H1 (cell line): ENCODE measurements around the gene KRT72. TPM values are rescaled to one million over a fixed set of nuclear protein-coding genes. Genes with fewer than 3 reads are reported as not detected.

Source experiments
- CTCF ChIA-PET: fragments of 300-600 bp; sonication (Branson Sonifier 250); formaldehyde crosslinking; loops from one replicate; lab custom pipeline; 2021; ENCODE audit not compliant: partially characterized antibody; lab: Charles Lee
- POLR2A ChIA-PET: fragments of 300-600 bp; sonication (Branson Sonifier 250); formaldehyde crosslinking; loops from one replicate; lab custom pipeline; 2021; ENCODE audit warnings: inconsistent platforms; ENCODE audit not compliant: partially characterized antibody; lab: Charles Lee
- DNase-seq, 2 experiments: peaks; one replicate each; pipeline versions ENCODE4 v3.0.0 to v3.0.0-alpha.2; 2010 to 2022; ENCODE audit warnings: low spot score in 2 of 2, low read depth in 1 of 2, mixed read lengths in 1 of 2
- FAIRE-seq: peaks from 2 replicates; lab custom pipeline; 2011; peaks lifted over from hg19 to GRCh38; lab: Jason Lieb, UNC
- H2AFZ ChIP-seq: 2 replicates; pipeline ENCODE4 v1.8.1; 2012; ENCODE audit warnings: low read length, inconsistent platforms
- H2AK5ac ChIP-seq: 2 replicates; pipeline ENCODE4 v1.6.1; 2013; ENCODE audit warnings: low read depth, low read length
- H2BK120ac ChIP-seq: replicated peaks from 2 replicates; pipeline ENCODE3; 2013; ENCODE audit warnings: low read depth, low read length, inconsistent platforms
- H2BK12ac ChIP-seq: 2 replicates; pipeline ENCODE4 v1.6.1; 2013; ENCODE audit warnings: low read depth, low read length
- H2BK15ac ChIP-seq: 2 replicates; pipeline ENCODE4 v1.6.1; 2013; ENCODE audit warnings: low read length
- H2BK20ac ChIP-seq: 2 replicates; pipeline ENCODE4 v1.6.1; 2013; ENCODE audit warnings: low read length
- H2BK5ac ChIP-seq: 2 replicates; pipeline ENCODE4 v1.6.1; 2013; ENCODE audit warnings: low read depth, low read length
- H3K14ac ChIP-seq: 2 replicates; pipeline ENCODE4 v1.6.1; 2013; ENCODE audit warnings: inconsistent platforms; ENCODE audit not compliant: insufficient read length
- H3K18ac ChIP-seq: 2 replicates; pipeline ENCODE4 v1.6.1; 2013; ENCODE audit warnings: low read length; ENCODE audit errors: extremely low read depth
- H3K23ac ChIP-seq: 2 replicates; pipeline ENCODE4 v1.6.1; 2013; ENCODE audit warnings: inconsistent platforms; ENCODE audit not compliant: insufficient read length
- H3K23me2 ChIP-seq: 2 replicates; pipeline ENCODE4 v1.6.1; 2013; ENCODE audit warnings: low read depth, low read length
- H3K27ac ChIP-seq: 2 replicates; pipeline ENCODE4 v1.6.1; 2011; ENCODE audit warnings: low read depth, low read length, inconsistent platforms
- H3K27me3 ChIP-seq, 4 experiments: replicated peaks in 1 of 4; 1 replicate in 1 of 4; 2 replicates in 3 of 4; pipeline versions ENCODE4 v1.6.1 to v1.8.1; 2011 to 2013; ENCODE audit warnings: low read length in 3 of 4, mild to moderate bottlenecking in 3 of 4, inconsistent platforms in 2 of 4, mixed read lengths in 2 of 4, moderate library complexity in 1 of 4; ENCODE audit not compliant: control insufficient read depth in 3 of 4, insufficient read depth in 3 of 4; ENCODE audit errors: extremely low read depth in 1 of 4
- H3K36me3 ChIP-seq, 4 experiments: 2 replicates each; pipeline versions ENCODE4 v1.6.1 to v1.8.1; 2011 to 2013; ENCODE audit warnings: mild to moderate bottlenecking in 4 of 4, low read length in 3 of 4, moderate library complexity in 2 of 4, control low read depth in 1 of 4, inconsistent platforms in 1 of 4; ENCODE audit not compliant: insufficient read depth in 4 of 4, control insufficient read depth in 2 of 4
- H3K4ac ChIP-seq: replicated peaks from 2 replicates; pipeline ENCODE3; 2013; ENCODE audit warnings: low read length, low read depth, mixed read lengths, inconsistent platforms; ENCODE audit not compliant: insufficient read length
- H3K4me1 ChIP-seq, 4 experiments: replicated peaks in 1 of 4; 1 replicate in 1 of 4; 2 replicates in 3 of 4; pipeline versions ENCODE4 v1.6.1 to v1.8.1; 2011 to 2013; ENCODE audit warnings: low read length in 3 of 4, inconsistent platforms in 2 of 4, mixed read lengths in 1 of 4; ENCODE audit not compliant: insufficient read depth in 4 of 4, control insufficient read depth in 3 of 4
- H3K4me2 ChIP-seq, 2 experiments: 2 replicates each; pipeline versions ENCODE4 v1.6.1 to v1.8.1; 2011 to 2013; ENCODE audit warnings: low read depth in 2 of 2, low read length in 2 of 2, control low read depth in 1 of 2, inconsistent platforms in 1 of 2, mild to moderate bottlenecking in 1 of 2; ENCODE audit not compliant: insufficient read depth in 1 of 2
- H3K4me3 ChIP-seq, 4 experiments: fragments of 200-600, 300-600 bp in 1 of 4; sonication (generic), shearing (Covaris generic), sonication (Bioruptor Twin) in 1 of 4; 2 replicates each; pipeline versions ENCODE4 v1.5.1 to v1.8.1; 2011 to 2016; ENCODE audit warnings: low read length in 4 of 4, low read depth in 3 of 4, control low read depth in 2 of 4, inconsistent platforms in 2 of 4, mild to moderate bottlenecking in 2 of 4, mixed read lengths in 1 of 4, moderate library complexity in 1 of 4; ENCODE audit not compliant: insufficient read depth in 2 of 4; ENCODE audit errors: extremely low read depth in 1 of 4
- H3K56ac ChIP-seq: replicated peaks from 2 replicates; pipeline ENCODE3; 2013; ENCODE audit warnings: low read depth, mild to moderate bottlenecking, mixed read lengths, low read length, inconsistent platforms; ENCODE audit not compliant: insufficient read length
- H3K79me1 ChIP-seq: 2 replicates; pipeline ENCODE4 v1.6.1; 2013; ENCODE audit warnings: low read depth, low read length, control low read depth
- H3K79me2 ChIP-seq, 2 experiments: 2 replicates each; pipeline versions ENCODE4 v1.6.1 to v1.8.1; 2012 to 2013; ENCODE audit warnings: low read length in 2 of 2, mild to moderate bottlenecking in 2 of 2, inconsistent platforms in 1 of 2; ENCODE audit not compliant: insufficient read depth in 2 of 2, control insufficient read depth in 1 of 2
- H3K9ac ChIP-seq, 4 experiments: replicated peaks in 1 of 4; 1 replicate in 1 of 4; 2 replicates in 3 of 4; pipeline versions ENCODE4 v1.6.1 to v1.8.1; 2011 to 2013; ENCODE audit warnings: low read depth in 3 of 4, low read length in 3 of 4, control low read depth in 2 of 4, mild to moderate bottlenecking in 2 of 4, moderate library complexity in 2 of 4, inconsistent platforms in 1 of 4; ENCODE audit errors: extremely low read depth in 1 of 4
- H3K9me3 ChIP-seq, 2 experiments: 2 replicates each; pipeline versions ENCODE4 v1.6.1 to v1.8.1; 2012 to 2013; ENCODE audit warnings: mild to moderate bottlenecking in 2 of 2, moderate library complexity in 2 of 2, control low read depth in 1 of 2, inconsistent platforms in 1 of 2, low read depth in 1 of 2, low read length in 1 of 2, mixed read lengths in 1 of 2; ENCODE audit not compliant: insufficient read depth in 2 of 2
- H4K20me1 ChIP-seq, 2 experiments: replicated peaks in 1 of 2; 2 replicates each; pipeline versions ENCODE3 to v1.8.1; 2011 to 2013; ENCODE audit warnings: inconsistent platforms in 2 of 2, low read length in 2 of 2, mild to moderate bottlenecking in 1 of 2; ENCODE audit not compliant: insufficient read depth in 2 of 2, control insufficient read depth in 1 of 2
- H4K5ac ChIP-seq: 2 replicates; pipeline ENCODE4 v1.6.1; 2013; ENCODE audit warnings: low read length, low read depth, mixed read lengths, inconsistent platforms; ENCODE audit not compliant: insufficient read length
- H4K8ac ChIP-seq: 2 replicates; pipeline ENCODE4 v1.8.0; 2013; ENCODE audit warnings: mild to moderate bottlenecking, moderate library complexity, low read length, inconsistent platforms; ENCODE audit not compliant: insufficient read depth; ENCODE audit errors: extremely low read depth
- H4K91ac ChIP-seq: replicated peaks from 2 replicates; pipeline ENCODE3; 2013; ENCODE audit warnings: low read length, mixed read lengths, inconsistent platforms; ENCODE audit not compliant: insufficient read length
- BACH1 ChIP-seq: IDR thresholded peaks from 2 replicates; pipeline ENCODE4 v1.6.1; 2012; ENCODE audit warnings: low read length, improper control_type of control experiment
- CBX5 ChIP-seq: fragments of 300-800, 300-1000 bp; sonication (generic); IDR thresholded peaks from 2 replicates; pipeline ENCODE4 v1.7.1; 2016; ENCODE audit warnings: antibody characterized with exemption, low read length, low read depth
- JUND ChIP-seq: IDR thresholded peaks from 2 replicates; pipeline ENCODE4 v1.6.1; 2011; ENCODE audit warnings: mild to moderate bottlenecking, improper control_type of control experiment, low read length
- KDM1A ChIP-seq: fragments of 200-600, 300-600 bp; sonication (generic); IDR thresholded peaks from 2 replicates; pipeline ENCODE4 v1.7.1; 2016; ENCODE audit warnings: mild to moderate bottlenecking, low read length, borderline replicate concordance
- KDM4A ChIP-seq: IDR thresholded peaks from one replicate; pipeline ENCODE4 v1.7.1; 2012; ENCODE audit warnings: low read depth, mild to moderate bottlenecking, moderate library complexity, low read length, inconsistent platforms; ENCODE audit not compliant: severe bottlenecking
- MAX ChIP-seq: IDR thresholded peaks from 2 replicates; pipeline ENCODE4 v1.6.1; 2012; ENCODE audit warnings: inconsistent platforms
- POU5F1 ChIP-seq: IDR thresholded peaks from 2 replicates; pipeline ENCODE4 v1.6.1; 2011; ENCODE audit warnings: low read depth, mild to moderate bottlenecking, low read length, moderate library complexity
- SAP30 ChIP-seq: fragments of 300-600 bp; sonication (generic); IDR thresholded peaks from 2 replicates; pipeline ENCODE4 v1.7.1; 2012; ENCODE audit warnings: low read length, moderate library complexity, mild to moderate bottlenecking, inconsistent platforms; ENCODE audit not compliant: insufficient read depth, insufficient replicate concordance
- SIN3A ChIP-seq, 2 experiments: IDR thresholded peaks in 1 of 2; conservative IDR thresholded peaks in 1 of 2; 2 replicates each; pipeline ENCODE4 v1.6.1; 2011 to 2012; ENCODE audit warnings: low read length in 2 of 2, improper control_type of control experiment in 1 of 2, low read depth in 1 of 2, mild to moderate bottlenecking in 1 of 2
- TCF12 ChIP-seq: IDR thresholded peaks from 2 replicates; pipeline ENCODE4 v1.6.1; 2011; ENCODE audit warnings: low read depth, mild to moderate bottlenecking, low read length
- ZNF274 ChIP-seq: IDR thresholded peaks from 2 replicates; pipeline ENCODE4 v1.7.0; 2012; ENCODE audit warnings: low read length, borderline replicate concordance; ENCODE audit errors: extremely low read depth
- WGBS, 2 experiments: shearing (Covaris generic) in 1 of 2; methylation state at CpG; one replicate each; pipeline versions ENCODE4 v1.1.6 to v1.1.7; 2013 to 2015; ENCODE audit warnings: low lambda C conversion rate in 2 of 2, mixed read lengths in 2 of 2, inconsistent platforms in 1 of 2, low coverage in 1 of 2, missing lambda C conversion rate in 1 of 2; ENCODE audit not compliant: insufficient replicate concordance in 2 of 2, insufficient coverage in 1 of 2, insufficient read length in 1 of 2; ENCODE audit errors: extremely low coverage in 1 of 2, missing lambda C conversion rate in 1 of 2; 5-methylcytosine and 5-hydroxymethylcytosine counted together
- polyA plus RNA-seq, 7 experiments: library from polyadenylated mRNA; depleted of rRNA in 3 of 7; stranded (reverse) in 5 of 7; unstranded in 2 of 7; fragments of >200 nt in 5 of 7; fragments of 200-250 nt in 2 of 7; gene quantifications; 1 replicate in 5 of 7; 2 replicates in 1 of 7; 4 replicates in 1 of 7; pipeline versions ENCODE4 v1.2.1 to v1.2.3, GENCODE V29; 2011 to 2013; ENCODE audit warnings: missing spikeins in 2 of 7, mixed read lengths in 2 of 7
- total RNA-seq: library from RNA; stranded (reverse); fragmentation: NEBNext Ultra II Directional; extraction: Animal tissue kit (Norgen Biotek cat#: 25700); gene quantifications from 2 replicates; pipeline ENCODE4 v1.2.1, GENCODE V29; 2021

Gene KRT72
- total and polyA plus RNA-seq, 2 of the 8 experiments (the other 6 are each of a cell fraction or from before 2014, with no cell fraction given) = not detected

- POLR2A ChIA-PET = interaction anchor here (0.6 kb wide), 1 partner anchor 1605 kb away, joined by 3 read pairs; no protein-coding TSS in a partner anchor
- Histone ChIP-seq H2BK120ac (no peak overlapping the region), H3K9ac (no peak overlapping the region), H3K36me3 (no peaks in the 10 kb centered on the region), H3K4ac (no peak overlapping the region), H3K14ac (no peak overlapping the region), H2BK15ac (no peak overlapping the region), H3K4me1 (no peaks in the 10 kb centered on the region), H3K79me2 (no peaks in the 10 kb centered on the region), H3K27me3 (no peaks in the 10 kb centered on the region), H3K23me2 (no peaks in the 10 kb centered on the region), H3K9me3 (no peaks in the 10 kb centered on the region), H3K4me3 (no peak overlapping the region), H4K8ac (peak overlapping the region; percentile 19; the same call in 1 of the 2 replicates), H3K27ac (no peak overlapping the region), H2AFZ (no peak overlapping the region), H3K79me1 (no peaks in the 10 kb centered on the region), H2AK5ac (no peak overlapping the region), H2BK20ac (no peak overlapping the region), H3K4me2 (no peak overlapping the region), H4K91ac (no peak overlapping the region), H3K56ac (no peak overlapping the region), H4K20me1 (no peaks in the 10 kb centered on the region), H3K18ac (no peak overlapping the region), H4K5ac (no peak overlapping the region), H3K23ac (no peak overlapping the region), H2BK5ac (no peak overlapping the region; the same call in 1 of the 2 replicates), H2BK12ac (no peak overlapping the region)
- FAIRE-seq (no peak), DNase-seq (no peak)
- CTCF ChIA-PET = interaction anchor here (0.7 to 23.2 kb wide), 18 partner anchors 9 to 432 kb away, joined by 3 to 502 read pairs (median 4); no protein-coding TSS in a partner anchor
- WGBS, 2 experiments = 89% methylated on average over 9 of the region's 10 CpGs; no CpG with 5 or more reads in 1 of the 2 experiments
- TF ChIP-seq KDM4A (no peak), SAP30 (no peak), POU5F1 (no peak), JUND (no peak), BACH1 (no peak), MAX (no peak), CBX5 (no peak), SIN3A (conservative IDR thresholded peaks at IDR 0.05 in 1 of 2, IDR thresholded peaks at IDR 0.05 in 1 of 2; ENCODE audit: low read depth in 1 of 2, low read length in 2 of 2) (no peak), TCF12 (no peak), ZNF274 (no peak), KDM1A (no peak)
Measured at GRCh38 chr12:52579468-52580465, 21.5 kb downstream of the KRT72 start.
